Measurements from ENCODE around the gene ISG15. TPM values are rescaled to one million over a fixed set of nuclear protein-coding genes. Genes with fewer than 3 reads are reported as not detected.

Gene ISG15
- total and polyA plus RNA-seq, 2 of the 13 experiments (the other 11 are each of a cell fraction or from before 2014, with no cell fraction given): 42.1 to 54.9 TPM

GRCh38 chr1:1004780-1005697 is 8.3 kb upstream of the ISG15 start (continued):
- TF ChIP-seq SAFB2 (CRISPR knock-in tag; IDR thresholded peaks at IDR 0.05; ENCODE audit: borderline replicate concordance, low read depth): peak; percentile 35; the same call in 1 of the 2 replicates
- TF ChIP-seq POLR2AphosphoS5 (IDR thresholded peaks at IDR 0.05; ENCODE audit: low read depth, low read length): peak; percentile 52
- TF ChIP-seq ZNF263 (CRISPR knock-in tag; IDR thresholded peaks at IDR 0.05): no peak
- TF ChIP-seq RFXANK (CRISPR knock-in tag; IDR thresholded peaks at IDR 0.05): no peak
- no peak for TF ChIP-seq CSRNP1 (CRISPR knock-in tag; IDR thresholded peaks at IDR 0.05)
- no peak for TF ChIP-seq KLF16 (CRISPR knock-in tag; IDR thresholded peaks at IDR 0.05)
- TF ChIP-seq MZF1 (CRISPR knock-in tag; IDR thresholded peaks at IDR 0.05; ENCODE audit: borderline replicate concordance): no peak
- peak; percentile 49; the same call in 1 of the 2 replicates for TF ChIP-seq ZBTB38 (CRISPR knock-in tag; IDR thresholded peaks at IDR 0.05)
- TF ChIP-seq ZNF891 (CRISPR knock-in tag; IDR thresholded peaks at IDR 0.05): peak; percentile 90
- no peak for TF ChIP-seq SIN3B (IDR thresholded peaks at IDR 0.05; ENCODE audit: low read length)
- 0 out of 2 replicates have a peak, but pooled peaks have one; percentile 41 for TF ChIP-seq BORCS8-MEF2B (CRISPR knock-in tag; IDR thresholded peaks at IDR 0.05)
- no peak for TF ChIP-seq DBP (CRISPR knock-in tag; IDR thresholded peaks at IDR 0.05; ENCODE audit: not compliant biosample characterization)
- no peak for TF ChIP-seq ZNF24 (IDR thresholded peaks at IDR 0.05)
- TF ChIP-seq MNT (IDR thresholded peaks at IDR 0.05): no peak
- TF ChIP-seq NR2F1 (CRISPR knock-in tag; IDR thresholded peaks at IDR 0.05): 0 out of 4 replicates have a peak, but pooled peaks of 1 of the 2 experiments have one; percentile 18
- TF ChIP-seq ZC3H13 (CRISPR knock-in tag; IDR thresholded peaks at IDR 0.05): 0 out of 2 replicates have a peak, but pooled peaks have one; percentile 81
- TF ChIP-seq HNRNPLL (IDR thresholded peaks at IDR 0.05; ENCODE audit: low read depth, low read length, poor library complexity, severe bottlenecking): no peak
- TF ChIP-seq HINFP (CRISPR knock-in tag; IDR thresholded peaks at IDR 0.05; ENCODE audit: low read depth): peak; percentile 49; the same call in 1 of the 2 replicates
- TF ChIP-seq FOXJ3 (CRISPR knock-in tag; IDR thresholded peaks at IDR 0.05; ENCODE audit: borderline replicate concordance): no peak
- TF ChIP-seq SKI (IDR thresholded peaks at IDR 0.05; ENCODE audit: partially characterized antibody): no peak
- TF ChIP-seq ZNF550 (CRISPR knock-in tag; IDR thresholded peaks at IDR 0.05; ENCODE audit: borderline replicate concordance): no peak
- no peak for TF ChIP-seq PBX3 (CRISPR knock-in tag; IDR thresholded peaks at IDR 0.05; ENCODE audit: borderline replicate concordance)

Measured in HepG2 (cell line).